NCI-H146 treated with DMSO at 0.1 percent for 48 hours (cell line): ENCODE measurements around the gene ENPP6.

Experiments
- DNase-seq: peaks from one replicate; lab custom pipeline; 2025; ENCODE audit not compliant: unreplicated experiment; lab: John Stamatoyannopoulos, UW

The ENPP6 gene

DNA sequence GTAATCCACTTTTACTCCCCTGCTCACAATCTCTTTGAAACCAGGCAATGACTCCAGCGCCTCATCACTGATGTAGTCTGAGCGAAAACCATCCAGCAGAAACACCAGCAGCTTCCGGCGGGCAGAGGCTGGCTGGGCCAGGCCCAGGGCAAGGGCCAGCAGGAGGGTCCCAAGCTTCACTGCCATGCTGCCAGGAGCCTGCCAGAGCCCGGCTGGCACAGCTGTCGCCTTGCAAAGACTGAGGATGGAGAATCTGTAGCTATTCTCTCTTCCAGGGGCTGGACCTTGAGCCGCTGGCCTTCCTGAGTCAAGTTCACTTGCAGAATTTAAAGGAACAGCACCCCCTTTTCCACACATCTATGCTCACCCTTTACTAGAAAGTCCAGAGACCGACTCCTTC lies at the start of gene ENPP6:
Gene ENPP6 (minus strand): TSS at position 240 of the 400 bp plus-strand sequence. CDS start 54 bp downstream, at position 186.
- no peak for DNase-seq

DNA sequence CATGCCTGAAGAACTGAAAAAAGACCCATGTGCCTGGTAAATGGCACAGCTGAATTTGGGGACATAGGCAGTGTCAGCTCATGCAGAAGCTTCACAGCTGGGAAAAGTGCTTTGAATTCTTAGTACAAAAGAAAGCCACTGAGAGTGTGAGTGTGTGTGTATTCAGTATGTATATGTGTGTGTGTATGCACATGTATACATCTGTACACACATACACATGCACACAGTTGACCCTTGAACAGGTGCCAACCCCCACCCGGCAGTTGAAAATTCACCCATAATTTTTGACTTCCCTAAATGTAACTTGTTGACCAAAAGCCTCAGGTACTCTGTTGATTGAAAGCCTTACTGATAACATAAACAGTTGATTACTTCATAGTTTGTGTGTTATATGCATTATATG lies 49.5 kb upstream of the ENPP6 start:
- DNase-seq: no peak

DNA sequence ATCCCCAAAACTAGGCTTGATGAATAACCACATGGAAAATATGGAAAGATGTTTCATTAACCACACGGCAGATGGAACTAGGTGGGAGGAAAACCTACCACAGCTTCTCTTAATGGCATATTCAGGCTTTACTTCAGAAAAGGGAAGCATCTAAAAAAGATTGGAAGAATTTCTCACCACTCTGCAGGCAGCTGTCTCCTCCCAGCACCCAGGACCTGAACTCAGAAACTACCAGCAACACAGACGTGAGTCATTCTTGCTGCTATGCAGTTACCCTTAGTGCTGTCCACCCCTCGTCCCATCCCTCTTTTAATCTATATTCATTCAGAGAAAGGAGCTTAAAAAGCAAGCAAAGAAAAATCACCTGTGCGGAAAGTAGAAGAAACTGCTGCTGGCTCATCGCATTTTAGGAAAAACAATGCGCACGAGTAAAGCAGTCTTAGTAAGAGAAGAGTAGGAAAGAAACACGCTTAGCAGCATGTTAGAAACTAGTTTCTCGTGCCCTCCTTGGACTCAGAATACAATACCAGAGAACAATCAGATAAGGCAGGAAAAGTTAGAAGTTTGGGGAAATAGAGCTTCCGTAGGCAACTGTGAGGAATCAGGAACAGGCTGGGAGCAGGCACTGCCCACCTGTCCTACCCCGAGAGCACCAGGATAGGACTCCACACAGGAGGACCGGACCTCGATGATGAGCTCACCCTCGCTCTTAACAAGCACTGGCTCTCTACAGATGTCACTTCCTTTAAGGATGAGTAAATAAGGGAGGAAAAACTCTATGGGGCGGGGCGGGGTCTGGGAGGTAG lies 48.1 kb upstream of the ENPP6 start:
- DNase-seq: no peak

DNA sequence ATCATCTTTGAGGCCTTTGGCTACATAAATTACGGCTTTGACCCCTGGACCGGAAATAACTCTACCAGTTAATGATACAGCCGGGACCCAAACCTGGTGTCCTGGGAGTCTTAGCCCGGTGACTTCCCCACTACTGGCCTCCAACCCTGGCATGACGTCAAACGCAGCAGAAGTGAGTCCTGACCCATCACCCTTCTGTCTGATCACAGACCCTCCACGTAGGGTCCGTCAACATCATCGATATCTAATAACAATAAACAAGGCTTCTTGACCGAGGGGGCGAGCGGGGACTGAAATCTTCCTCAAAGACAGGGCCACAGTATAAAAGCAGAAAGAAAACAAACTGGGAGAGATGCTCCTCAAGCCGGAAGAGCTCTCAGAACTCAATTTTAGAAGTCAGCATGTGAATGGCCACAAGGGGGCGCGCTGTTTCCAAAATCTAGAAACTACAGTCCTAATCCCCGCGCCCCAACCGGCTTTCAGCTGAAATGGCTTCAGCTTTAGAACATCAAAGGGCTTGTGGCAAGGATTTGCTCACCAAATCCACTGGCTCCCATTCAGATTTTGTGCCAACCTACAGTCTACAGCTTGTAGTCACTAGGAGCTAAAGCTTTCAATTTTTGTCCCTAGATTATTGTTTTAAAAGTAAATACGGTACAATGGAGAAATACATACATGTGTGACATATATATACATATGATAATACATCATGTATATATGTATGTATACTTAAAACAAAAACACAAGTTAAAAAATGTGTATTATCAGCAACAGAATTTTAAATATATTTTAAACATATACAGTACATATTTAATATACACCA lies 46.4 kb upstream of the ENPP6 start:
- DNase-seq: peak; percentile 57

DNA sequence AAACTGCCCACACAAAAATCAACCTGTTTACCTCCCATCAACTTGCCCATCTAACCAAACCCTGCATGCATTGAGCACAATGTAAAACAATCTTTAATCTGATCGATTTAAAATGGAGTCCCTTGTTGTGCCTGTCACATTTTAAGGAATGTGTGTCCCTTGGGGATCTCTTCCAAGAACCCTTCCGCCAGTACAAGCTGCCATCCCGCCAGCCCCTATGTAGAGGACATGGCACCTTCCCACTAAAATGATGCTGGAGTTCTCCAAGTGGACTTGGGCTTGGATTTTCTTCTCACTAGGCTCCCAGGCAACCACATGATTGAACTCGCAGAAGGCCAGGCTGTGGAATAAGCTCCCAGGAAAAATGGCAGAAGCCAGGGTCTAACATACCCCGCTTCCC lies 45.8 kb upstream of the ENPP6 start:
- DNase-seq: no peak

DNA sequence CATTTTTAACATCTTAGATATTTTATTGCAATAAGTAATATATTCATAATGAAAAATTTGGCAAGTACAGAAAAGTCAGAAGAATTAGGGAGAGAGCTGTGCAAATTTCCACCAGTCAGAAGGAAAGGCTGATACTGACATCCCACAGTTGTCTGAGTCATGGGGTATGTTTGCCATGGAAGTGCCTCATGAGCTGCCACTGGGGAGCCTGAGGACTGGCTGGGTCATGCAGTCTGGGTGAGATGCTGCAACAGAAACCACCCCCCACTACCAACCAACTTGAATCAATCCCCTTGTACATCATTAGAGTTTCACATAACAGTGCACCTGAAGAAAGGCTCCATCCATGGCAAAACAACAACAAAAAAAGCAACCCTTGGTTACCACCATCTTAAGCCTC lies 45.2 kb upstream of the ENPP6 start:
- no peak for DNase-seq

DNA sequence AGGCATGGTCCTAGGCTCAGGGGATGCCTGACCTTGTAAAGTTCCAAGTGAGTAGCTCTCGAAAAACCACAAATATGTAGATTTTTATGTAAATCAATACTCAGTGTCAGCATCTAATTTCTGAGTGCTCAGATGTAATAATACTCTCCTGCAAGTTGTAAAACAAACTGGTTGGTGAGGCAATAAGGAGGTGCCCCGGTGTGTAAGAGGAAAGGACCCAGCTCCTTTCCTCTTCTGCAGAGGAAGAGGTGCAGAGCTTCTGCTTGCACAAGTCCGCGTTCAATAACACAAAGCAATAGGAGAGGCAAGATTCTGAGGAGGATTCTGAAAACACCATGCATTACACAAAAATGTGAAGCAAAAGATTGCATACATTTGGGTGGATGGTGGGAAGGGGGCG lies 43.6 kb upstream of the ENPP6 start:
- no peak for DNase-seq

DNA sequence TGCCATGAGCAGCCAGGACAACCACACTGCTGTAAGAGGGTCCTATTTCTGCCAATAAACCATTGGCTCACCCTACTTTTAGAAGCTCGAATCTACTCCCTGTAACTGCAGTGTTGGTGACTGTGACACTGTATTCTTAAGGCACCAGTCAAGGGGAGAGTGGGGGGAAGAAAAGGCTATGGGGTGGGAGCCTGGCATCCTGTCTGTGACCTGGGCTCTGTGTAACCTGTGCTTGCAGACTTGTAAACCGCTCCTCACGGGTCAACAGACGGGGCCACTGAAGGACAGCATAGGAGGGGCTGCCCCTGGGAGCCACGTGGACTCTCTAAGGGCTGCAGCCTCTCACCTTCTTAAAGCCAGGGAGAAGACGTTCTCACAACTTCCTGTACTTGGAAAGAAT lies 42.2 kb upstream of the ENPP6 start:
- no peak for DNase-seq

DNA sequence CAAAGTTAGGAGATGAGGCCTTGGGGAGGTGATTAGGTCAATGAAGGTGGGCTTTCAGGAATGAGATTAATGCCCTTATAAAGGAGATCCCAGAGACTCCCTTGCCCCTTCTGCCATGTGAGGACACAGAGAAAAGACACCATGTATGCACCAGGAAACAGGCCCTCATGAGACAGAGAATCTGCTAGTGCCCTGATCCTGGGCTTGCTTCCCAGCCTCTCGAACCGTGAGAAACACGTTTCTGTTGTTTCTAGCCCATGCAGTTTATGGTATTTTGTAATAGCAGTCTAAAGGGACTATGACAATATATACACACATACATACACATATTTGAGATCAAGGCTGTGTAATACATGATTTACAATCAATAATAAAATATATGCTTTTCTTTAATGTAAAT lies 41.4 kb upstream of the ENPP6 start:
- no peak for DNase-seq

DNA sequence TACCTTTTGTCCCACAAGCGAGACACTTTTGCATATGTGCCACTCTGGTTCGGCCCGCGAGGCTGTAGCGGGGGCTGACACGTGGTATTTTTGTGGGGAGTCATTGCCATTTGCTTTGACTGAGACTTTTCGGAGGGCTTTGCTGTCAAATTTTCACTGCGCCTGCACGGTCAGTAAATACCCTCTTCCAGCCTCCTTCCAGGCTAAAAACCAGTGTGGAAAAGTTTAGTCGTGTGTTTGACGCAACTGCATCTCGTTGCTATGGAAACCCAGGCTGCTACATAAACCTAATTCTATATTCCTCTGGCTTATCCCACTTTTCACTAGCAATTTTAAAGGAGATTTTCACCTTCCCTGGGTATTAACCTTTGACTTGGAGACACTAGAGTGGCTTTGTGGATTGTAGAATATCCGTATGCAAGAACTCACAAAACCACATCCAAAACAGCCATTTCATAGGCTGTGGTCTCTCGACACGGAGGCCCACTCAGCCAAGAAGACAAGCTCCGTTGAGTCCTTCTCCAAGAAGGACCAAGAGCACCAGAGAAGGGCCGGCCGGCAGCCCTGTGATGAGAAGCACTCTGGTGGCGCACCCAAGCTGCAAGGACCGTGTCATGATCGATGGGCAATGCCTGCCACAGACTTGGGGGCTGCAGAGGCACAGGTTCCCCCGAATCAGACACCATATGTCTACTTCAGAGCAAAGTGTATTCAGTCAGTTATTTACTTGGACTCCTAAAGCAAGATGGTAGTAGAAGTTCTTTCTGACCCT lies 38.4 kb upstream of the ENPP6 start:
- DNase-seq: no peak

DNA sequence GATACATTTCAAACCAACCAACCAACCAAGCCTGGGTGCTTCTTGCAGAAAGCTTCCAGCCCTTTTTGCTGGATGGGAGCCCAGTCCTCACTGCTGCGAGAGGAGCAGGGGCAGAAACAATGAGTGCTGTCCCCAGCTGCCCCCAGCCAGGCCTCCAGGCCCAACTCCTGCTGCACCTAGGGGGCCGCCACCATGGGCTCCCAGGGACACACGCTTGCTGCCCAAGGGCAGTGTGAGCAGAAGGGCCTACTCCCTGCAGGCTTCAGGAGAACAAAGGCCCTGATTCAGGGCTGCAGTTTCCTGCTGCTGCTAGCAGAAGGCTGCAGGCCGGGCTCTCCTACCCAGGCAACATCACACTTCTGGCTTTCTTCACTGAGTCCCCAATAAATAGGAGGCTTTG lies 37.7 kb upstream of the ENPP6 start:
- DNase-seq: no peak

DNA sequence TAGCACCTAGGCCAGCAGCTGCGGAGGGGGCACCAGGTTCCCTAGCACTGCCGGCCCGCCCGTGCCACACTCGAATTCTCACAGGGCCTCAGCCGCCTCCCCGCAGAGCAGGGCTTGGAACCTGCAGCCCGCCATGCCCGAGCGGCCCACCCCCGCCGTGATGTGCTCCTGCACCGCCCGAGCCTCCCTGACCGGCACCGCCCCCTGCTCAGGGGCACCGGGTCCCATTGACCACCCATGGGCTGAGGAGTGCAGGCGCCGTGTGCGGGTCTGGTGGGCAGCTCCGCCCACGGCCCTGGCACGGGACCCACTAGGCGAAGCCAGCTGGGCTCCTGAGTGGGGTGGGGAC lies 35.4 kb upstream of the ENPP6 start:
- no peak for DNase-seq

DNA sequence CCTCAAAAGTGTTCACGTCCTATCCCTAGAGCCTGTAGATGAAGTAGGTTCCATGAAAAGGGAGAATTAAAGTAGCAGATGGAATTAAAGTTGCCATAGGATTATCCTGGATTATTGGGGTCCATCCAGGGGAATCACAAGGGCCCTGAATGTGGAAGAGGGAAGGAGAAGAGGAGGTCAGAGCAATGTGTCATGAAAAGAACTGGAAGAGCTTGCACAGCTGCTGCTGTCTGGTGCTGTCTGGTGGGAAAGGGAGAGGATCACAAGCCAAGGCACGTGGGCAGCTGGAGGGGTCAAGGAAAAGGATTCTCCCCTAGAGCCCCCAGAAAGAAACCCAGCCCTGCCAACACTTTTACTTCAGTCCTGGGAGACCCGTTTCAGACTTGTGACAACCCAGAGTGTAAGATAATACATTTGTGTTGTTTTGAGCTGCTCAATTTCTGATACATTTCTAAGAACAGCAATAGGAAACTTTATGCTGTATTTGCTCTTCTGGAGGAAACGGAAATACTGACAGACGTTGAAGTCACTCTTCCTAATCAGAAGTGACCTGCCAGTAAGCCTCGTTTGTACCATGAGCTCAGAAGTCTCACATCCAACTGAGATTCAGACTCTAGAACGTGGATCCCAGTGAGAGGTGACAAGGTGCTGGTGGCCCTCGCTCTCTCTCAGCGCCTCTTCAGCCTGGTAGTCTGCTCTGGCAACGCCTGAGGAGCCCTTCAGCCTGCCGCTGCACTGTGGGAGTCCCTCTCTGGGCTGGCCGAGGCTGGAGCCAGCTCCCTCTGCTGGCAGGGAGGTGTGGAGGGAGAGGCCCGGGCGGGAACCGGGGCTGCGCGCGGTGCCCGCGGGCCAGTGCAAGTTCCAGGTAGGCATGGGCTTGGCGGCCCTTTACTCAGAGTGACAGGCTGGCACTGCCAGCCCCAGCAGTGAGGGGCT lies 34.7 kb upstream of the ENPP6 start:
- no peak for DNase-seq

DNA sequence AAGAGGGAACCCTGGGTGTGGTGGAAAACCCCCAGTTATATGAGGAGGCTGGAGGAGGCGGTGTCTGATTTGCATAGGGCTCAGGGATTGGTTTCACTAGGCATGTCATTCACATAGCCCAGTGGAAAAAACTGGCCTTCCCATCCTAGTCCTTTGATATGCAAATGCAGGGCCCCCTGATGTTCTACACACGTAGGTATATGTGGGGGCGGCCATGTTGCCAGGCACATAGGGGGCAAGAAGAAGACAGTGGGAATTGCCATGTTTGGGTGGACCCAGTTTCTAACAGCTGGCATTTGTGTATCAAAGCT lies 34.0 kb upstream of the ENPP6 start:
- no peak for DNase-seq

DNA sequence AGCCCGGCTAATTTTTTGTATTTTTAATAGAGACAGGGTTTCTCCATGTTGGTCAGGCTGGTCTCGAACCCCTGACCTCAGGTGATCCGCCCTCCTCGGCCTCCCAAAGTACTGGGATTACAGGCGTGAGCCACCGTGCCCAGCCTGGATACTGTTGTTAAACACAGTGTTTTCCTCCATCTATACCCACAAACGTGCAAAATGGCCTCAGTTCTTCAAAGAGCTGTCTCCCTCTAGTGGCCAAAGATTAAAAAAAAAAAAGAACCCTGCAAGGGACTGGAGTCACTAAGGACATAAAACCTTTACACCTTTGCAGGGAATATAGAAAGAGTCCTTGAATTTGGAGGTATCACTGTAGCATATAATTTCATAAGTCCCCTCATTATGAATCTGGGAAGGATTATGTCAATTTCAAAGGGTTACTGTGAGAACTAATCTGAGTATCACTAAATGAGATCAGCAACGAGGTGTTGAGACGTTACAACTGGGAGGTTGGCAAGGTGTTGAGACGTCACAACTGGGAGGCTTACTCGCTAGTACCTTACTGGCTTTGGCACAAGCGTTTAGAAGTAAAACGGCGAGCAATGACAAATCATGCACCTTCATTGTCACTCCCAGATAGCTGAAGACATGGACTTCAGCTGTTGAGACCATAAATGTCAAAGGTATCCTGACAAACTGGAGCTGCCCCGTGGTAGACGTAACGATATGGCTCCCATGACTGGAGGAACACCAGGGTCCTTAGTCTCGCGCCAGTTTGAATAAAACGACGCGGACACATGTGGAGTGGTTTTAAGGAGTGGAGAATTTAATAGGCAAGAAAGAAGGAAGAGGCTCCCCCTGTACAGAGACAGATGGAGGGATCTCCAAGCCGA lies 33.4 kb upstream of the ENPP6 start:
- DNase-seq: no peak

DNA sequence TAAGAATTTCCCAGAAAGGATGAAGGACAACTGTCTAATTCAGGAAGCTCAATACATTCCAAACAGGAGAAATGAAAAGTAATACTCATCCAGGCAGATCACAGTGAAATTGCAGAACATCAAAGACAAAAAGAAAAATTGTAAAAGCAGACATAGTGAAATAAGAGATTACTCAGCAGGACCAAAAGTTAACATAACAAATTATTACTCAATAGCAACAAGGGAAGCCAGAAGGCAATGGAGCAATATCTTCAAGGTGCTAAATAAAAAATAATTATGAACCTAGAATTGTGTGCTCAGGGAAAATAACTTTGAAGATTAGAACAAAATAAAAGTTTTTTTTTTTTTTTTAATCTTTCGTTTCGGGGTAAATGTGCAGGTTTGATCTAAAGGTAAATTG lies 30.5 kb upstream of the ENPP6 start:
- no peak for DNase-seq

DNA sequence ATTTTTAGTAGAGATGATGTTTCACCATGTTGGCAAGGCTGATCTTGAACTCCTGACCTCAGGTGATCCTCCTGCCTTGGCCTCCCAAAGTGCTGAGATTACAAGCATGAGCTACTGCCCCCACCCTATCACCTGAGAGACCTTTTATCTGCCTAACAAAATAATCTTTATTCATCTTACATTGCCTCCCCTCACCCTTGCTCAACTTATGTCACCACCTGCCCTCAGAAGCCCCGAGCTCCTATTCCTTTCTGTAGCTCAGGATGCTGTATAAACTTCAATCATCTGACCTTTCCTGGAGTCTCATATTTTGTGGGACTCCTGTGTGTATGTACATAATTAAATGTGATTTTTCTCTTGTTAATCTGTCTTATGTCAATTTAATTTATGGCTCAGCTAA lies 29.7 kb upstream of the ENPP6 start:
- DNase-seq: no peak

DNA sequence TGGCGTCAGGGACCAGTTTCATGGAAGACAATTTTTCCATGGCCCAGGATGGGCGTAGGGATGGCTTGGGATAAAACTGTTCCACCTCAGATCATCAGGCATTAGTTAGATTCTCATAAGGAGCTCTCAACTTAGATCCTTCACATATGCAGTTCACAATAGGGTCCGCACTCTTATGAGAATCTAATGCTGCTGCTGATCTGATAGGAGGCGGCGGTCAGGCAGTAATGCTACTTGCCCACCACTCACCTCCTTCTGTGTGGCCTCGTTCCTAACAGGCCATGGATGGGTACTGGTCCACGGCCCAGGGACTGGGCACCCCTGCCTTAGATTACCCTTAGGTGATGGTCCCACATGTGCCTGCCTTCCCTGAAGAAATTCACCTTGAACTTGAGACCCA lies 28.8 kb upstream of the ENPP6 start:
- no peak for DNase-seq

DNA sequence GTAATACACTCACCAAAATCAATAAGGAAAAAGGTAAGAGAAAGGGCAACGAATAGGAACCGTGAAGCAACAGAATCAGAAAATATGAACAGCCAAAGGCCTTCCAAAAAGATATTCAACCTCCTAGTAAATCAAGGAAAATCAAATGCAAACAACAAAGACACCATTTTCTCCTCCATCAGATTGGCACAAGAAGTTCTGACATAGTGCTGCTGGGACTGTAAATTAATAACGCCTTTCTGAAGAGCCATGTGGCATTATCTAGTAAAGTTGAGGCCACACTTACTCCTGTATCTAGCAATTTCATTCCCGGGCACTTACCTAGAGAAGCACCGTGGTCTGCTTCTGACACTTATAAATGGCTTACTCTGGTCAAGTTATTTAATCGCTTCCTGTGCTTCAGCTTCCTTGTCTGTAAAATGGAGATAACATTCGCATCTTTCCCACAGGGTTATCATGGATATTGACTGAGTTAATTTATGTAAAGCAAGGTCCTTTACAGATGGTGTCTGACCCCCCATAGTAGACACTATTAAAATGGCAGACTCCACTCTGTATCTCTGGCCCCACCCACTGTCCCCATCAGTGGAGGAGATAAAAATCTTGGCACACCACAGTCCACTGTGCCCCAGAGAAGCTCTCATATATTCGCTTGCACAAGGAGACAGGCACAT lies 20.5 kb upstream of the ENPP6 start:
- no peak for DNase-seq
